ENCODE data around the gene ATP8B3.
"Not testable (repeated sequence)": the region's sequence is repeated elsewhere in the genome, so short reads cannot be mapped to it uniquely, and the experiment has no call there.

Gene ATP8B3

DNA sequence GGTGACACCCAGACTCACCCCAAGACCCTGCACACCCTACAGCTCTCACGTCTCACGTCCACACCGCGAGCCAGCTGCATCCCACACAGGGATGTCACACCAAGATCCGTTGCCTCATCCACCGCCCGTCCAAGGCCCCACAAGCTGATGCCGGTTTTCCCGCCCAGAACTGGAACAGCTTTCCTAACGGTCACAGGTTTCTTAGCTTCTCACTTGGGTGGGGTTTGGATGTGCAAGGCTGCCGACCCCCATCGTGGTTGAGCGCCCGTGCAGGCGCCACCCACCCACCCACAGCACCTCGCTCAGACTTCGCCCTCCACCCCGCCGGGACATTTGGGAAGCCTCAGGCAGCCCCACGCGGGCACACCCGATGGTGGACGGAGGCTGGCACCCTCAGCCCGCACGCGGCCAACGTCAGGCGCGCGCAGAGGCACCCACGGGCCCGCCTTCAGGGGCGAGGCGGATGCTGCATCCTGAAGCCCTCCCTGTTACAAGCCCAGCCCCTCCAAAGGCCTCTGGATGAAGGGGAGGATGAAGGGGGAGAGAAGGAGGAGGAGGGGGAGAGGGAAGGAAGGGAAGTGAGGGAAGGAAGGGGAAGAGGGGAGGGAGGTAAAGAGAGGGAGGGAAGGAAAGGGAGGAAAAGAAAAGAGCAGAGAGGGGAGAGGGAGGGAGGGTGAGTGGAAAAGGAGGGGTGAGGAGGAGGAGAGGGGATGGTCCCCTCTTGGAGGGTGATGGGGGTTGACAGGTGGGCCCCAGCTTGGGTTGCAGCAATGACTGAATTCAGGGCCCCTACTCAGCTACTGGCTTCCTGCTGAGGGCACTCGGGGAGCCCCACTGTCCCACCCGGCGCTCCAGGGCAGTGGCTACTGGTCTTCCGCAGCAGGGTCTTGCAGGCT lies 45.9 kb downstream of the ATP8B3 start:
- DNase-seq: no peak

DNA sequence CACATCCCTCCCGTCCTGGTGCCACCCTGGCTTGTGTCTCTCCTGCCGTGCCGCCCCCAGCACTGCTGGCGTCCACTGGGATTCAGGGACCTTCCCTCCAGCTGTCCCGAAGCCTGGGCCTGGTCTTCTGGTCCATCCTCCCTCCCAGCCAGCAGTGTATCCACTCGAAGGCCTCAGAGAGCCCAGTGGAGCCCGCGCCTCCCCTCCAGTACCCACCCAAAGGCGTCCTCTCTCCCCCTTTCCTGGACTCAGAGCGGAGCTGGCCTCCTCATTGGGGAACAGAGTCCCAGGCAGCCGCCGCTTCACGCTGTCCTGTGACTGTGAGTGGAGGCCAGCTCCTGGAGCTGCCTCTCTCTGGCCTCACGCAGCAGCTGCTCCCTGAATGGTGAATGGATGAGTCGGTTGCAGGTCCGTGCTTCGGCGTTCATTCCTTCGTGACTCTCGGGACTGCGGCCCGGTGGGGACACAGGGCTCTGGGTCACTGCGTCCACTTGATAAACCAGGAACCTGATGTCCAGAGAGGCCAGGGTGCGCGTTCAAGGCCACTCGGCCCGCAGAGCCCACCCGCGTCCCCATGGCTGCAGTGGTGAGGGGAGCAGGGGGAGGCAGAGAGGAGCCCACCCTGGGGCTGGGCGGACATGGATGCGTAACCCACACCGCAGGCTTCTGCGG lies 46.7 kb downstream of the ATP8B3 start:
- DNase-seq: no peak

DNA sequence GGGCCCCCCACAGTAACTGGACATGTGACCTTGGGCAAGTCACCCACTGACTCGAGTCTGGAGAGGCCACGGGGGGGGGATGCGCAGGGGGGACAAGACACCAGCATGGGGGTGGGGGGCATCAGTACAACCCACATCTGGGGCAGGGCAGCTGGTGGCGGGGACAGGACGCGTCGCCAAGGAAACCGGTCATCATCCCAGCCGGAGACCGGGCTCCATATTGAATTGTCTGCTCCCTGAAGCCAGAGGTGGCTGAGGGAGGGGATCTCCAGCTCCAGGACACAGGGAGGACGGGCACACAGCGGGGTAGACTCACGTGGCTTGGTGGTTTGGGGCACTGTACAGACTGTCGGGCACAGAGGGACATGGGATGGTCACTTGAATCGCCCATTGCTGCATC lies 47.3 kb downstream of the ATP8B3 start:
- DNase-seq: no peak

DNA sequence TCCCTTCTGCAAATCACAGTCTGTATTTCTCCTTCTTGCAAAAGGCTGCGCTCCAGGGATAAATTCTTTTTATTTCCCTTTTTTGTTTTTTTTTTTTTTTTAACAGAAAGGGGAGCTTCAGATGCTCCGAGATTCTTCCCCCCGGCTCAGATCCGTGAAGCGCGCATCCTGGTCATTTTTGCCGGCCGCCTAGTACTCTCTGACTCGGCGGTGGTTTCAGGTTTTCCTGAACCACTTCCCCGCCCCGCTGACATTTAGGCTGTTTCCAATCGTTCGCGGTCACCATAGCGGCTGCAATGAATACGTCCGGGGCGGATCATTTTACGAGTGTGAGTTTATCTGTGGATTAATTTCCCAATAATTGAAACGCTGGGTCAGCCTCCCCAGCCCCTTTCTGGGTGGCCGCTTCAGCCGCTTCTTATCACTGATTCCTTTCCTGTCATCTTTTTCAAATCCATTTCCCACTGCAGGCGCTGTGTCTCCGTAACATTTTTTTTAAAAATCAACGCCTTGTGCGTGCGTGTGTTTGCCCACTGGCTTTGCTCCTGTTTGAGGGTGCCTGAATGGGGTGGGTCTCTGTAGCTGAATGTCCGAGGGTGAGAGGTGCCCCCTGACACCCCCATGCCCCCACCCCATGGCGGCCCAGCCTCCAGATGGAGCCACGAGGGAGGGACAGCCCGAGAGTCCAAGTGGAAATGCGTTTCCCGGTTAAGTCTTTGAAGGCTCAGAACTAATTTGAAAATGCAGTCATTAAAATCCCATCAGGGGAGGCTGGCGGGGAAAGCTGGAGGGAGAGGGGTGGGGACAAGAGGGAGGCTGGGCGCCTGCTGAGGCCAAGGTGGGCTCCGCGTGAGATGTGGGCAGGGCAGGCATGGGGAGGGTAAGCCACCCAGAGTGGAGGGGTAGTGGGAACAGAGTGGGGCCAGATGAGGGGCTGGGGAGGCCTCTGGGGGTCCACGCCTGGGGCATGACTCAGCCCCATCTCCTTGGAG lies 48.1 kb downstream of the ATP8B3 start:
- no peak for DNase-seq

DNA sequence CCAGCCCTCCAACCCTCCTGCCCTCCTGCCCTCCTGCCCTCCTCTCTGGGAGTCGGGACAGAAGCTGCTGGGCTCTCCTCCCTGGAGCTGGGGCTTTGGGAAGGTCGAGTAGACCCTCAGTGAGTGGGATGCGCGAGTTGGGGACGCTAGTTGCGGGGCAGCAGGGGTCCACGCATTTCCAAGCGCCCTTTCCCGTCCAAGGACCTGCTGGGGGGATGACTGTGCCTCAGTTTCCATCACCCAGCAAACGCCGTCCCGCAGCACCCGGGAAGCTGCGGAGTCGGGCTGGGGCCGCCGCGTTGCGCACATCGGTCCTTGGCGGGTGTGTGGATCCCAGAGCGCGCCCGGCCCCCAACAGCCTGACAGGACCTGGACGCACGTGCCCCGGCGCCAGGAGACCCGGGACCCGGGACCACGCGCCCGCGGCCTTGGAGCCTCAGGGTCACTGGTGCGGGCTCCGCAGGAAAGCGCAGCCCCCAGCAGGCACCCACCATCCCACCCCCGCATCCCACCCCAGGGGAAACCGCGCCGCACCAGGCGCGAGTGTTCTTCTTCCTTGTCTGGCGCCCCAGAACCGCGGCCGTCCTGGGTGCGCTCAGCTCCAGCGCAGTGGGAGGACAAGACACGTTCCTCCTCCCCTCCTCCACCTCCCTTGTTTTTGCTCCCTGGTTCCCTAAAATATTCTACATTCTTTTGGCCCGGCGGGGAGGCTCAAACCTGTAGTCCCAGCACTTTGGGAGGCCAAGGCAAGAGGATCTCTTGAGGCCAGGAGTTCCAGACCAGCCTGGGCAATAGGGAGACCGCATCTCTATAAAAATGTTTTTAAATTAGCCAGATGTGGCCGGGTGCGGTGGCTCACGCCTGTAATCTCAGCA lies 49.6 kb downstream of the ATP8B3 start:
- no peak for DNase-seq

DNA sequence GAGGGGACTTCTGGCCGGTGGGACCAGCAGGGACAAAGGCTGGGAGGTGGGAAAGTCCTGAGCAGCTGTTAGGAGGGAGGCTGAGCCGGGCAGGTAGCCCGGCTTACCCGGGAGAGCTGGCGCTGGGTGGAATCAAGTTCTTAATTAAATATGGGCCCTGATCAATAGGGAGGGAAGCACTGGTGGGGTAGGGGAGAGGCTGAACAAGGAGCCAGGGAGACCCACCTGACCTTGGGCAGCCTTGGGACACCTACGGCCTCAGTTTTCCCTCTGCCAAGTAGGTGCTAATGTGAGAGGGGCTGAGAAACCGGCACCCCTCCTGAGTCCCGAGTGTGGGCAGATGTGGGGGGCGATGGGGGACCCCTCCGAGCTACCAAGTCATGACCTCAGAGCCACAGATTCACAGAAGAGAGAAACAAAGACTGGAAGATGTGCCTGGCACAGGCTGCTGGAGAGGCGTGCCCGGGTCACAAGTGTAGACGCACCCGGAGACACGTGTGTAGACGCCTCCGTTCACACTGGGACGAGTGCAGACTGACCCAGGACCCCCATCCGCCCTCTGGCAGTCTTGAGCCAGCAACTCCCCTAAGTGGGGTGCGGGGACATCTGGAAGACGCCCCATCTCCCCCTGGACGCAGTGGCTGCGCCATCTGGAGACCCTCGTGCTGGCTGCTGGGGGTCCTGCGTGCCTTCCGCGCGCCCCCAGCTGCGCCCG lies 50.4 kb downstream of the ATP8B3 start:
- DNase-seq: no peak

DNA sequence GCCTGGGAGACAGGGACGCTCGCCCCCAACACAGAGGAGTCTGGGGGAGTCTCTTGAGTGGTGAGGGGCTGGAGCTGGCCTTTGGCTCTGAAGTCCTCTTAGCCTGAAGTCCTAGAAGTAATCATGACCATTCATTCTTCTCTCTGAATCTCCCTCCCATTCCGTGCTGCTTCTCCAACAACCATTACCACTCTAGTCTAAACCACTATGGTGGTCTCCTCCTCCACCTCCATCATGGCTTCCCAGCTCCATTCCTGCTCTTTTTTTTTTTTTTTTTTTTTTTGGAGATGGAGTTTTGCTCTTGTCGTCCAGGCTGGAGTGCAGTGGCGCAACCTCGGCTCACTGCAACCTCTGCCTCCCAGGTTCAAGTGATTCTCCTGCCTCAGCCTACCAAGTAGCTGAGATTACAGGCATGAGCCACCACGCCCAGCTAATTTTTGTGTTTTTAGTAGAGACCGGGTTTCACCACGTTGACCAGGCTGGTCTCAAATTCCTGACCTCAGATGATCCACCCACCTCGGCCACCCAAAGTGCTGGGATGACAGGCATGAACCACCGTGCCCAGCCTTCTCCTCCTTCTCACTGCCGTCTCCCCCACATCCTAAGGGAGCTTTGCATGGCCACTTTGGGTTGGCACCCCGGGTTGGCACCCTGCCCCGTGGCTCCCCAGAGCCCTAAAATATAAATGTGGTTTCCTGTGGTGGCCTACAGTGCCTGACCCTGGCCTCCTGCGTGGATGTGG lies 51.1 kb downstream of the ATP8B3 start:
- DNase-seq: not testable (repeated sequence)

DNA sequence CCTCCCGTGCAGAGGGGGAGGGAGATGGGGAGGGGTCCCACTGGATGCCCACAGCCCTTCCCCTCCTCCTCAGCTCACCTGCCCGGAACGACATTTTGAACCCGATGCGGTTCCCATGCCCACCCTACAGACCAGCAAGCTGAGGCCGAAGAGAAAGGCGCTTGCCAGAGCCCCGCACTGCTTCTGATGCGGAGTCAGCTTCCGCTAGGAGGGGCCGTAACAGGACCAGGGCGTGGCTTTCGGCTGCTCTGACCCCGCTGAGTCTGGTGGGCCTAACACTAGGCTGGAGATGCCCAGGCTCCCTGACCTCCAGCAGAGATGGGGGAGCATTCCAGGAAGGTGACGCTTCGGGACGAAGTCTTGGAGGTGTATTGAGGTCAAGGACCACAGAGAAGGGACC lies 52.1 kb downstream of the ATP8B3 start:
- DNase-seq: no peak

DNA sequence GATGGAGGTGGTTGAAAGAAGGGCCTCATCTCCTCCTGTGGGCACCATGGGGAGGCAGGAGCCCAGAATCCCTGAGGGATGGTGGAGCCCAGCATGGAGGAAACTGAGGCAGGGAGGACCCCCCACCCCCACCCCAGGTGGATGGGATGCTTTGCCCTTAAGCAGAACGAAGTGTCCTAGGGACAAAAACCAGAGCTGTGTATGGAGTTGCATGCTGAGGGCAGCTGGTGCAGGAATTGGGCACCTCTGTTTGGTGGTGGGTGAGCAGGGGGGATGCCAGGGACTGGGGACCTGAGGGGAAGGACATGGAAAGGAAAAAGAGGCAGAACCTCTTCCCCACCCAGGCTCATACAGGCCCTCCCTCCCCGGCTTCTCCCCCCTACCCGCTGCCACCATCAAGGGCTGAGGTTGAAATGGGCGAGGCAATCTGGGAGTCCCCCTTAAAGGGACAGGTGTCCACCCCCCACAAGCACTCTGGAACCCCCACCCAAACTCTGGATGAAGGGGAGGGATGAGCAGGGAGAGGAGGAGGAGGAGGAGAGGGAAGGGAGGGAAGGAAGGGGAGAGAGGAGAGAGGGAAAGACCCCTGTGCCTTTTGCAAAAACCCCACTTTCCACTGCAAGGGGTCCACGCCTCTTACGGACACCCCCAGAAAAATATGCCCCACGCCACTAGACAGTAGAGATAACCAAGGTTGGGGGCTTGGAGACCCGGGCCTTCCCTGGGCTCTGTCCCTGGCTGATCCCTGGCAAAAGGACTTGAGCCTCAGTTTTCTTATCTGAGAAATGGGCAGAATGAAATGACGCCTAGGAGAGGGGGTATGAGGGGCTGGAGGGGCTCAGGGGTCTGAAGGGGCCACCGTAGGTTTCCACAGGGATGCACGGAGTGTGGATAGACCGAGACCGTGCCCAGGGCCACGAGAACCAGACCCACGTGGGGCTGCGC lies 52.8 kb downstream of the ATP8B3 start:
- DNase-seq: no peak

DNA sequence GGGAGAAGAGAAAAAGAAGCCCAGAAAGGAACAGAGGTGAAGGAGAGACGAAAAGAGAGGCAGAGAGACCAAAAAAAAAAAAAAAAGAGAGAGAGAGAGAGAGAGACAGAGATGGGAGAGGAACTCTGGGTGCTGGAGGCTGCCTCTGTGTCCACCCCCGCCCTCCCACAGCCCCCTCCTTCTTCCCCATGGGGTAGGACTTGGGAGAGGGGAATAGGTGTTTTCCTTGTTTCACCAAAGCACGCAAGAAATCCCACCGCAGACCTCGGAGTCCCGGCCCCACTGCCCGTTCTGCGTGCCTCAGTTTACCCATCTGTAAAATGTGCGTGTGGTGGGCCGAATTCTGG lies 53.9 kb downstream of the ATP8B3 start:
- DNase-seq: no peak

DNA sequence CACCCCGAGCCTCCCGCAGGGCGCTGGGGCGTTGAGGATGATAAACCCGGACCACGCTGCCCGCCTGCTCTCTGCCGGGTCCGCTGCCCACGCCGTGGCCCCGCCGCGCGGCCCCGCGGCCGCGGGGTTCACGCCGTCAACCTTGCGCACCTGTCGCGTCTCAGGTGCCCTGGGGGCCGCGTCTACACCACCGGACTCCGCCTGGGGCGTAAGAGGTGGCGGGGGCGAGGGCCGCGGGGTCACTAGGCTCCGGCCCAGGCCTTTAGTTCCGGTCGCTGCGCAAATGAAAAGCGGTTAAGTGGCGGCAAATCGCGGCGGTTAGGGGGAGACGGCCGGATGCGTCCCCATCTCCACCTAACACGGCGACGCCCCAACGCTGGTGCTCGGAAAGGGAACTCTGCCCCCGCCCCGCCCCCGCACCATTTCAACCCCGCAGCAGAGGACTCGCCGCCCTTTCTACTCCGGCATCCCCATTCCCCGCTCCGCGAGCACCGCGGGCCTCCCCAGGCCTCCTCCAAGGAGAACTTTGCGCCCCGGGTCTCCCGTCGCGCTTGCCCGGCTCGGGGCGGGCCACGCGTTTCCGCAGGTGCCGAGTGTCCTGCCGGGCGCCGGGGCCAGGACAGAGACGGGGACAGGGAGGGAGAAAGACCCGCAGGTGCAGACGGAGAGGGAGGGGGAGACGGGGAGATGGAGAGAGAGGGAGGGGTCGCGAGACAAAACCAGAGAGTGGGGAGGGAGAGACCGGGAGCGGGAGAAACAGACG lies 54.4 kb downstream of the ATP8B3 start:
- no peak for DNase-seq

DNA sequence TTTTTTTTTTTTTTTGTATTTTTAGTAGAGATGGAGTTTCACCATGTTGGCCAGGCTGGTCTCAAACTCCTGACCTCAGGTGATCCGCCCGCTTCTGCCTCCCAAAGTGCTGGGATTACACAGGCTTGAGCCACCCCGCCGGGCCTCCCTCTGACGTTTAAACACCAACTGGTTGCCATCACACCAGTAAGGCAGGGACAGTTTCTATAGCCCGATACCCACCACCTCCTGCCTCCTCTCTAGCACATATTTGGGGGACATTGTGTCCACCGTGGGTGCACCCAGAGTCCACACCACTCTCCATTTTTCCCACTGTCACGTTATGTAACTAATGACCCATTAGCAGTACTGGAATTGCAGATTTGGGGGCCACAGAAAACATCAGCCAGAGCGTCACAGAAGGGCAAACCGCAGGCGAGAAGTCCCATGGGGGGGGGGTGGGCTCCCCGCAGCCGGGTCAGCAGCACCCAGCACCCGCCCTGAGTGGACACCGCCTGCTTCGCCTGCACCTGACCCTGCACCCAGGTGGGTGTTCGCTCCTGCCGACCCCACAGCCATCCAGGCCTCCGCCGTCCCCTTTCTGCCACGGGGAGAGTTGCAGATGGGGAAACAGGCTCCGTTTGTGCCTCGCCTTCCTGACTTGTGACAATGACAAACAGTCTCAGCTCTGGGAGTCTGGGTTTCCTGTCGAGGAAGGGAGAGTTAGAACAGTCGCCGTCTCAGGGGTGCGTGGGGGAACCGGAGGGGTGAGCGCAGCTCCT lies 55.2 kb downstream of the ATP8B3 start:
- no peak for DNase-seq

DNA sequence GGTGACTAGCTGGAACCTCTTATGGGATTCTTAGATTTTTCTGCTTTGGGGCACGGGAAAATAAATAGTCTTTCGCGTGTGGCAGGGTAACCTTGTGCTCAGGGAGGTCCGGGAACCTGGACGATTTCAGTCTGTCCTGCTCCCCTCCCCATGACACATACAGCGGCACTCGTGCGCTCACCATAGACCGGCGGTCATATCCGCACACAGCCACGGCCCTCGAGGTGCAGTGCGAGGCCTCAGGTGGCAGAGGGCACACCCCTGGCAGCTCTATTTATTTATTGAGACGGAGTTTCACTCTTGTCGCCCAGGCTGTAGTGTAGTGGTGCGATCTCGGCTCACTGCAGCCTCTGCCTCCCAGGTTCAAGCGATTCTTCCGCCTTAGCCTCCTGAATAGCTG lies 55.8 kb downstream of the ATP8B3 start:
- DNase-seq: no peak

DNA sequence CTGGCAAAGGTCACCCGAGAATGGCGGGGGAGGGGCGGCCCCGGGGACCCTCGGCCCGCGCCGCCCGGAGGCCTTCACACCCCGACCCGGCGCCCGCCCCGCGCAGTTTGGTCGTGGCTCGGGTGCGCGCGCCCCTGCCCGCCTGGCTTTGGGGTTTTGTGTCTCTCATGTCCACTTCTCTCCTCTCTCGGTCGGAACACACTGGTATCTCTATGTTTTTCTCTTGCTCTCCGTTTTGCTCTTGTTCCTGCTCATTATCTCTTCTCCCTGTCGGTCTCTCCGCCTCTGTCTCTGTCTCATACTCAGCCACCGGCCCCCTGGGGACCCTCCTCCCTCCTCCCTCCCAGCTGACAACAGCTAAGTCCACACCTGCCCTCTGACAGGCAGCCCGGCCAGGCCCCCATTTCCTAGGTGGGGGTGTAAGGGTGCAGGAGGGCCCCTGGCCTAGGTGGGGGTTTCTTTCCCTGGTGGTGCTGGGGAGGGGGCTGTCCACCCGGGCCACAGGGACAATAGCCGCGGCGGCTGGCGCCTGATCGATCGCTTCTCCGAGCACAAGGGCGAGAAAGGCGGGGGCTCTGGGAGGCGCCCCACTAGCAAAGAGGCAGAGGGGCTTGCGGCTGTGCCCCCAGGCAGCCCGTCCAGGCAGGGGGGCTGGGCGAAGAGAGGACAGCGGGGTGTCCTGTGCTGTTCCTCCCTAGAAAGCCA lies 56.5 kb downstream of the ATP8B3 start:
- DNase-seq: no peak

DNA sequence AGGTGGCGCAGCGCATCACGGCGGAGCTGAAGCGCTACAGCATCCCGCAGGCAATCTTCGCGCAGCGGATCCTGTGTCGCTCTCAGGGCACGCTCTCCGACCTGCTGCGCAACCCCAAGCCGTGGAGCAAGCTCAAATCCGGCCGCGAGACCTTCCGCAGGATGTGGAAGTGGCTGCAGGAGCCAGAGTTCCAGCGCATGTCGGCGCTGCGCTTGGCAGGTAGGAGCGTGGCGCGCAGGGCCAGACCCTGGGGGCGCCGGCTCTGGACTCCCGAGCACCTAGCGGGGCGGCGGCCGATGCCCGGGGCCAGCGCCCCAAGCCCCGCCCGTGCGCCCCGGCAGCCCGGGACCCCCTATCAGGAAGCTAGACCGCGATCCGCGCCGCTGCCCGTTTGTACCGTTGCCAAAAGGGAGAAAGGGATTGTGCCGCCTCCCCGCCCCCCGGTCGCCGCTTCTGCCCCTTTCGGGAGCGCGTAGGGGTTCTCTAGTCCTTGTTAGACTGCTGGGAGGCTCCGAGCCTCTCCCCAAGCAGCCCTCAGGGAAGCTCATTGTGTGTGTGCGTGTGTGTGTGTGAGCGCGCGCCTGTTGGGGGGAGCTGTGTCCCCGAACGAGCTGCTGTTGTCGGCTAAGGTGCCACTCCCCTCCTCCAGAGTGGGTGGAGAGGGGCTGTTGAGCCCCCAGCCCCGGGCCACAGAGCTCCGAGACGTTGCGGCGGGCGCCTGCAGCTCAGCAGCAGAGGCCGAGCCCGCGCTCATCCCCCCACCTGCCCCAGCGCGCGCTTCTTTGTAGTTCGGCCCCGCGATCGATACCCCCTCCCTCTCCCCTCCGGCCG lies 57.2 kb downstream of the ATP8B3 start:
- no peak for DNase-seq

DNA sequence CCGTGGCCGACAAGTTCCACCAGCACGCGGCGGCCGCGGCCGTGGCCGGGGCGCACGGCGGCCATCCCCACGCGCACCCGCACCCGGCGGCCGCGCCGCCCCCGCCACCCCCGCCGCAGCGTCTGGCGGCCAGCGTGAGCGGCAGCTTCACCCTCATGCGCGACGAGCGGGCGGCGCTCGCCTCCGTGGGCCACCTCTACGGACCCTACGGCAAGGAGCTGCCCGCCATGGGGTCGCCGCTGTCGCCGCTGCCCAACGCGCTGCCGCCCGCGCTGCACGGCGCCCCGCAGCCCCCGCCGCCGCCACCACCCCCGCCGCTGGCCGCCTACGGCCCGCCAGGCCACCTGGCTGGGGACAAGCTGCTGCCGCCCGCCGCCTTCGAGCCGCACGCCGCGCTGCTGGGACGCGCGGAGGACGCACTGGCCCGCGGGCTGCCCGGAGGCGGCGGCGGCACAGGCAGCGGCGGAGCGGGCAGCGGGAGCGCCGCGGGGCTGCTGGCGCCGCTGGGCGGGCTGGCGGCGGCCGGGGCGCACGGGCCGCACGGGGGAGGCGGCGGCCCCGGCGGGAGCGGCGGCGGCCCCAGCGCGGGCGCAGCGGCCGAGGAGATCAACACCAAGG lies 57.9 kb downstream of the ATP8B3 start:
- DNase-seq: no peak

All from NCI-H510A treated with DMSO at 0.1 percent for 48 hours (cell line).